Measurements from ENCODE around the gene GPC5.

Gene GPC5

GRCh38 chr13:92262100-92262788 lies 863.8 kb downstream of the GPC5 start:
- no peaks in the 10 kb centered on the region for H3K36me3 ChIP-seq (ENCODE audit: control insufficient read depth in 2 of 2, insufficient read depth in 1 of 2, low read length in 2 of 2)
- H3K27ac ChIP-seq (ENCODE audit: extremely low read depth, low read depth, low read length) = no peak overlapping the region
- CTCF ChIA-PET = no interaction called here
- no peaks in the 10 kb centered on the region for H3K9me3 ChIP-seq (ENCODE audit: control insufficient read depth, insufficient read depth, low read depth, low read length)
- POLR2A ChIA-PET = no interaction called here
- no peak overlapping the region for H3K4me3 ChIP-seq (ENCODE audit: low read depth, low read length)
- H3K4me1 ChIP-seq (ENCODE audit: control insufficient read depth, insufficient read depth, low read length) = no peaks in the 10 kb centered on the region
- TF ChIP-seq BCL6B (tag by site-specific recombination; IDR thresholded peaks at IDR 0.05) = no peak
- no peak for TF ChIP-seq CTCF (tag by site-specific recombination; IDR thresholded peaks at IDR 0.05)
- TF ChIP-seq ZBTB17 (tag by site-specific recombination; IDR thresholded peaks at IDR 0.05) = no peak
- no peak for TF ChIP-seq ZNF280C (tag by site-specific recombination; IDR thresholded peaks at IDR 0.05)
- no peak for TF ChIP-seq ZNF324 (tag by site-specific recombination; IDR thresholded peaks at IDR 0.05)
- TF ChIP-seq PRDM4 (tag by site-specific recombination; IDR thresholded peaks at IDR 0.05) = no peak
- TF ChIP-seq PRDM10 (tag by site-specific recombination; IDR thresholded peaks at IDR 0.05) = no peak
- TF ChIP-seq ZNF621 (tag by site-specific recombination; IDR thresholded peaks at IDR 0.05) = no peak
- TF ChIP-seq ZNF521 (tag by site-specific recombination; IDR thresholded peaks at IDR 0.05) = no peak
- no peak for TF ChIP-seq ZXDB (tag by site-specific recombination; IDR thresholded peaks at IDR 0.05)
- TF ChIP-seq TSHZ1 (tag by site-specific recombination; IDR thresholded peaks at IDR 0.05; ENCODE audit: borderline replicate concordance) = no peak
- no peak for TF ChIP-seq ZNF701 (tag by site-specific recombination; IDR thresholded peaks at IDR 0.05)
- no peak for TF ChIP-seq ZNF24 (tag by site-specific recombination; IDR thresholded peaks at IDR 0.05)
- no peak for TF ChIP-seq ZNF830 (tag by site-specific recombination; IDR thresholded peaks at IDR 0.05; ENCODE audit: low read depth)

Measured in HEK293 (cell line).